NCI-H2107 (cell line): ENCODE measurements around the gene PNMA8B.
"Not testable (repeated sequence)": the region's sequence is repeated elsewhere in the genome, so short reads cannot be mapped to it uniquely, and the experiment has no call there.

Experiments used
- DNase-seq: peaks from one replicate; lab custom pipeline; 2025; lab: John Stamatoyannopoulos, UW

Gene PNMA8B, protein sequence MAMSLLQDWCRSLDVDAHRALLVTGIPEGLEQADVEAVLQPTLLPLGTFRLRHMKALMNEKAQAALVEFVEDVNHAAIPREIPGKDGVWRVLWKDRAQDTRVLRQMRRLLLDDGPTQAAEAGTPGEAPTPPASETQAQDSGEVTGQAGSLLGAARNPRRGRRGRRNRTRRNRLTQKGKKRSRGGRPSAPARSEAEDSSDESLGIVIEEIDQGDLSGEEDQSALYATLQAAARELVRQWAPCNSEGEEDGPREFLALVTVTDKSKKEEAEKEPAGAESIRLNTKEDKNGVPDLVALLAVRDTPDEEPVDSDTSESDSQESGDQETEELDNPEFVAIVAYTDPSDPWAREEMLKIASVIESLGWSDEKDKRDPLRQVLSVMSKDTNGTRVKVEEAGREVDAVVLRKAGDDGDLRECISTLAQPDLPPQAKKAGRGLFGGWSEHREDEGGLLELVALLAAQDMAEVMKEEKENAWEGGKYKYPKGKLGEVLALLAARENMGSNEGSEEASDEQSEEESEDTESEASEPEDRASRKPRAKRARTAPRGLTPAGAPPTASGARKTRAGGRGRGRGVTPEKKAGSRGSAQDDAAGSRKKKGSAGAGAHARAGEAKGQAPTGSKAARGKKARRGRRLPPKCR

DNA sequence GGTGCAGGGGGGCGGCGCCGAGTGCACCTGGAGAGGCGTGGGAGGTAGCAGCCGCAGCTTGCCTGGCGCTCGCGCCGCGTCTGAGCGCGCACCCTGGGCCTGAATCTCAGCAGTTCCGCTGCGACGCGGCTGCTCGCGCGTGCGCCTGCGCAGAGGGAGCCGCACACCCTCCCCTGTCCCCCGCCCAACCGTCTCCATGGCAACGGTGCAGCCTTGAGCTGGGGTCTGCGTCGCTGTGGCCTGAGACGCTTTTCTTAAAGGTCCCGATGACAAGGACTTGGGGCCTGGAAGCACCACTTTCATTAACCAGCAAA lies at the start of gene PNMA8B:
PNMA8B (minus strand) TSS at position 82 of the 314 bp plus-strand sequence. CDS start 402 bp downstream, outside the sequence.
- peak; percentile 76 for DNase-seq

DNA sequence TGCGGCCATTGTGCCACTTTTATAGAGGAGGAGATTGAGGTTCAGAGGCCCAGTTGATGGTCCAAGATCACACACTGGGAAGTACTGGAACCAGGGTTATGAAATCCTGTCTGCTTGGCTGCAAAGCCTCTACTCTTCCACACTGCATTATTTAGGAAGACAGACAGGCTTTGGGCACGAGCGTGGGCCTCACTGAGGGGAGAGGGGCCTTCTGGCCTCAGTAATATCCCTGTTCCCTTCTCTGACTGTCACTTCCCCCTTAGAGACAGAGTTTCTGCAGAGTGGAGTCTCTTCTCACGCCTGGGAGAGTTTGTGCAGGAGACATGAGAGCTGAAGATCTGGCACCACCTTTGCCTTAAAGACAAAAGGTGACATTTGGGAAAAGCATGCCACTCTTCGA lies 49.0 kb upstream of the PNMA8B start:
- no peak for DNase-seq

DNA sequence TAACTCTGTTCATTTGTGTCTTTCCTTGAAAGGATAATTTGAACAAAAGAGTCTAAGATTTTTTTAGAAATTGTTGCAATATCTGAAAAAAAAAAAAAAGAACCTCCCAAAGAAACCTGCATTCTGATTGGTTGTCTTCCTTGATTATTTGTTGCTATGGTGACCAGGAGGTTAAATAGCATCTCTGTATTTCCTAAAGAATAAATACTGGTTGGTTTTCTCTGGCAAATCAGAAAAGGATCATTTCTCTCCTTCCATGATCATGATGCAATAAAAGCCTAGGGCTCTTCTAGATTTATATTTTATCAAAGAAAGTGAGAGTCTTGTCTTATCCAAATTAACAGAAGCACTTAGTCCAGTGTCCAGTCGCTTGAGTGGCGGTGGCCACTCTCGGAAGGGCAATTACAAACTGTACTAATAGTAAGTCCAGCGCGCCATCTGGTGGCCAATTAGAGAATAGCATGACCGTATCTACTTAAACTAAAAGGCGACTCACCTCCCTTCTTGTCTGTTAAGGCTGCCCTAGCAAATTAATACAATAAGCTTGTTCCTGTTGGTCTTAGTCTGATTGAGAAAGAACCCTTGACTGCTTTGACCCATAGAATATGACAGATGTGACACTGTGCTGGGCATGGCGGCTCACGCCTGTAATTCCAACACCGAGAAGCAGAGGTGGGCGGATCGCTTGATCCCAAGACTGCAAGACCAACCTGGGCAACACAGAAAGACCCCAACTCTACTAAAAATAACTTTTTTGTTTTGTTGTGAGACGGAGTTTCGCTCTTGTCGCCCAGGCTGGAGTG lies 47.0 kb upstream of the PNMA8B start:
- peak; percentile 67 for DNase-seq

DNA sequence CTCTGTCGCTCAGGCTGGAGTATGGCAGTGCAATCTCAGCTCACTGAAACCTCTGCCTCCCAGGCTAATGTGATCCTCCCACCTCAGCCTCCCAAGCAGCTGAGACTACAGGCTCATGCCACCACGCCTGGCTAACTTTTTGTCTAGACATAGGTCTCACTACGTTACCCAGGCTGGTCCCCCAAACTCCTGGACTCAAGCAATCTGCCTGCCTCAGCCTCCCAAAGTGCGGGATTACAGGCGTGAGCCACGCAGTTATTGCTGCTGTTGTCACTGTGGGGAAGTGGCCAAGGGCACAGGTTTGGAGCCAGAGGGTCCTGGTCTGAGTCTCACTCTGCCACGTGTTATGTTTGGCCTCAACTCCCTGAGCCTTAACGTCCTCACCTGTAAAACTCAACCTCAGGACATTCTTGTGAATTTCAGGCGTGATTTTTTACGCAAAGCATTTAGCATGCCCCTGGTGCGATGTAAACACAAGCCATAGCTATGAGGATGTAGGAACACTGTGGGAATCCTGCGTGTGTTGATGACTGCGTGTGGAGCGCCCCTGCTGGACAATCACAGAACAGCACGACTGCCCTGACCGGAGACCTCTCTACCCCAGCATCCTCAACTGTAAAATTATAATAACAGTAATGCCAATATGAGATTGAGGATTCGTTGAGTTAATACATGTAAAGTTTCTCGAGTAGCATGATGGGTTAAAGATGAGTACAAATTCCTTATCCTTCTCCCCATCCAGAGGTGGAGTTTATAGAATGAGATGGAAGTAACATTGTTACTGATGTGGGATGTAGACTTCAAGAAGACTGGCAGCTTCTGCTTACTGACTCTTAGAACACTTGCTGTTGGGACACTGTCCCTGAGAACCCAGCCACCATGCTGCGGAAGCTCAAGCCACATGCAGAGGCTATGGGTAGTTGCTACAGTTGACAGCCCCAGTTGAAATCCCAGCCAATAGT lies 41.8 kb upstream of the PNMA8B start:
- DNase-seq = no peak

DNA sequence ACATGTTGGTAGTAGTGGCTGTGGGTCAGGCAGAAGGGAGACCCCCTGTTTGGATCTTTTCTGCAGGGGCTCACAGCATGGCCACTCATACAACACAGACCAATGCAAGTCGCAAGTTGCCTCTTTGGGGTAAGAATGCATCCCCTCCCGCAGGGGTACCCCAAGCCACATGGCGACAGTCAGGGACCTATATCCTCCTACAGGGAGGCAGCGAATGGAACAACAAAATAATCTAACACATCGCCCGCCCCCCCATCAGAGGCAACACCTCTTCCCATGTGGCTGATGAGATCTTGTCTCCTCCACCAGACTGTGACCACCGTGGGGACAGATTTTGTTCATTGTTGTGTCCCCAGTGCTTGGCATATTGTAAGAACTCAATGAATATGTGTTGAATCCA lies 40.7 kb upstream of the PNMA8B start:
- no peak for DNase-seq

DNA sequence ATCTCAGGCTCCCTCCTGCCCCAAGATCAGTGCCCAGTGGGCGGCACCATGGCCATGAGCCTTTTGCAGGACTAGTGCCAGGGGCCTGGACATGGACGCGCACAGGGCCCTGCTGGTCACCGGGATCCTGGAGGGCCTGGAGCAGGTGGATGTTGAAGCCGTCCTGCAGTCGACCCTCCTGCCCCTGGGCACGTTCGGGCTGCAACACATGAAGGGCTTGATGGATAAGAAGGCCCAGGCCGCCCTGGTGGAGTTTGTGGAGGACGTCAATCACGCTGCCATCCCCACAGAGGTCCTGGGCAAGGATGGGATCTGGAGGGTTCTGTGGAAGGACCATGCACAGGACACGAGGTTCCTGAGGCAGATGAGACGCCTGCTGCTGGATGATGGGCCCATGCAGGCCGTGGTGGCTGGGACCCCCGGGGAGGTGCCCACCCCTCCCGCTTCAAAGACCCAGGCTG lies 38.0 kb upstream of the PNMA8B start:
- DNase-seq = no peak

DNA sequence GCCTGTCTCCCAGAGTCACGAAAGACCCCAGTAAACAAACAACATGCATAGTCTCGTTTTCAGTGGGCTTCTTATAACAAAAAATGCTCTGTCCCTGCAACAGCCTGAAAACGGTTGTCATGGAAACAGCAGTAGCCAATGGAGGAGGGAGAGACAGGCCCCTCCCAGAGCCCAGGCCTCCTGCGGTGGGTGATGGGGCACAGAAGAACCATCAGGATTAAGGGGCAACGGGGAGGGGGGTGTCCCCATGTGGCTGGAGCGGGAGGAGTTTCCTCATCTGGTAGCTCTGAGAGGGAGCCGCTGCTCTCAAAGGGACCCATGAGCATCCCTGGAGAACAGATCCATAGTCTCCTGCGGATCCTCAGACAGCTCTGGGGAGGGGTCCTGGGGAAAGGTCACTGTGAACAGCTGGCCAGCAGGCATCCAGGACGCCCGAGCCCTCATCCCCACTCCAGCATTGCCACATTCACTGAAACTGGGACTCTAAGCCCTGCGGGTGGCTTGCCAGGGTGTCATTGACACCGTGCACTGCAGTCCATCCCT lies 37.5 kb upstream of the PNMA8B start:
- no peak for DNase-seq

DNA sequence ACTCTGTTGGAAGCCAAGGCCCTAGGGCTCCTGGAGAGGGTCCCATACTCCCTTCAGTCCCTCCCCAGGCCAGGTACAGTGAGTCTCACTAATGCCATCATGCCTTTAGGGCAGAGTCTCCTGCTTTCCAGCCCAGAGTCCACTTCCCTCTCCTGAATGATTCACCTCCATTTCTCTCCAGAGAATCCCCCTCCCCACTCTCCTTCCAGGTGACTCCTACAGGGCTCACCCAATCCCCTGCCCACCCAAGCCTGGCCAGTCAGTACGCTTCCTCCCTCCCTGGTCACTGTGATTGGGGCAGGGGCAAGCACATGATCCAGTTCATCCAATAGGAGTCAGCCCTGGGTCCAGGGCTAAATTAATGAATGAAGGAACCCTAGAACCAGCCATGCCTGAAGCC lies 35.0 kb upstream of the PNMA8B start:
- no peak for DNase-seq

DNA sequence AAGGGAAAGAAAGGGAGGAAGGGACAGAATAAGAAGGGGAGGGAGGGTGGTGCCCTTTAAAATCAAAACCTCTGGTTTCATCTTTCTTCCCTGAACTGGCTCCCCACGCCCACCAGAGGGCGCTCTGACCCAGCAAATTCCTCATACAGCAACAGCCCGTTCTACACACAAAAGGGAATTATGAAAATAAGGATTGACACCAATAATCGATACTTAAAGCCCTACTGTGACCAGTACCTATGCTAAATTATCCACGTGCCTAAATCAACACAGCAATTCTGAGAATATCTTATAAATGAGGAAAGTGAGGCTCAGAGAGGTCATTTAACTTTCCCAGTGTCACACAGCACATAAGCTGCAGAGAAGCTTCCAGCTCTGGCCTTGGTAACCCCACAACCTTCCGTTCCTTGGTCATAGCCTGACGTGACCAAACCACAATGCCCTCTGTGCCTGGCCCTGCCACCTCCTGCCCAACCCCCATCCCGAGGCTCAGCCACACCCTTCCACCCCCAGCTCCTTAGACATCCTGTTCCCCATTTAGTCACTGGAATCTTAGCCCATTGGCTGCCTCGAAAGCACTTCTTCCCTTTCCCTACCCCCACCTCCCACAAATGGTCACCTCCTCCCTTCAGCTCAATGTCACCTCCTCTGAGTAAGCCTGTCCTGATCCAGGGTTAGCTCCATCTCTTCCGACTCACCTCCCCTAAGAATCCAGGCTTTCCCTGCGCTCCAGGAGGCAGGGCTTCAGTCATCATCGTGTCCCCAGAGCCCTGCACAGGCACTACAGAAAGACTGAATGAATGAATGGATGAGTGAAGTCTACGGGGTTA lies 34.2 kb upstream of the PNMA8B start:
- DNase-seq = peak; percentile 49

DNA sequence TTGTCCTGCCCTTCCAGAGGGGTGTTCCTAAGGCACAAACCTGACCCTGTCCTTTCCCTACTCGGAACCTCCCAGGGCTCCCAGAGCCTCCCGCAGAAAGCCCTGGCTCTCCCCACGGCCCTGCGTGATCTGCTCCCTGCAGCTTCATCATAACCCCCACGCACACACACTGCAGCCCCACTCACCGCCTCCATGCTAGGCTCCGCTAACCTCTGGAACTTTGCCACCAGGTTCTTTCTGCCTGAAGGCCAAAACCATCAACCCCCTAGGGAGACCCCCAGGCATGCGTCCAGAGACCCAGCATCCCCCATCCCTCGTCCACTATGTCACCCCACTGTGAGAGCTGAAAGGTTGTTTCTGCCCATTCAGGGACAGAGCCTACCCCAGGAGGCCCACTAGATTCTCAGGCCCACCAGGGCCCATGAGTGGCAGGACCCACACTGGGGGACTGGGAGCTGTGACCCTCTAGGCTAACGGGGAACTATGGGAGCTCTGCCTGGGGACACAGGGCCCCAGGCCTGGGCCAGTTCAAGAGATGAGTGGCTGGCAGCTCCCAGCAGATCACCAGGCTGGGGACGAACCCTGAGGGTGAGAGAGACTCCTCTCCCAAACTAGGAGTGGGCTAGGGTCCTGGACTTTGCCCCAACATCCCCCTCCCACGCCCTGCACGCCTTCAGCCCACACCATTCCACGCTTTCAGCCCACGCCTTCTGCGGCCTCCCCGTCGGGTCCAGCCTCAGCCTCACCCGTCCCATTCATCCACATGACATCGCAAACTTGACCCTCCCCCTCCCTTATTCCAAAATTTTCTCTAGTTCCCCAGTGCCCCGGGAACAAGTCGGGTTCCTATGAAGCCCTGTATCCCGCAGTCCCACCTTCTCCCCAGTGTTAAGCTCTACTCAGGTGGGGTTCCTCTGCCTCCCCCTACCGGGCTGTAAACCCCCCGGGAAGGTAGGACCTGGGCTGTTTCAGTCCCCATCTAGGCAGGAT lies 33.2 kb upstream of the PNMA8B start:
- DNase-seq = no peak

DNA sequence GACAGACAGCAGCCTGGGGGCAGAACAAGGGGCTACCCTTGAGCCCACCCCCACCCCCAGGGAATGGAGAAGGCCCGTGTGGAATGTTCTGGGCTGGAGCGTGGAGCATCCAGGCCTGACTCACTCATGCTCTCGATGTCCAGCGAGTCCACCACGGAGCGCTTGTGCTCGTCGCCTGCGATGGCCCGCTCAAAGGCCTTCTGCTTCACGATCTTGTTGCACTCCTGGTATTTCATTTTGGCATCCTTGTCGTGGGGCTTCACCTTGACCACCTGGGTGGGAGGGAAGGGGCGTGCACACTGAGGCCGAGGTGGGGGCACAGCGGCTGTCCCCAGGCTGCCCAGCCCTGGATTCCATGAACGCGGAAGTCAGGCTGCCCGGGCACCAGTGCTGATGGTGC lies 31.1 kb upstream of the PNMA8B start:
- not testable (repeated sequence) for DNase-seq

DNA sequence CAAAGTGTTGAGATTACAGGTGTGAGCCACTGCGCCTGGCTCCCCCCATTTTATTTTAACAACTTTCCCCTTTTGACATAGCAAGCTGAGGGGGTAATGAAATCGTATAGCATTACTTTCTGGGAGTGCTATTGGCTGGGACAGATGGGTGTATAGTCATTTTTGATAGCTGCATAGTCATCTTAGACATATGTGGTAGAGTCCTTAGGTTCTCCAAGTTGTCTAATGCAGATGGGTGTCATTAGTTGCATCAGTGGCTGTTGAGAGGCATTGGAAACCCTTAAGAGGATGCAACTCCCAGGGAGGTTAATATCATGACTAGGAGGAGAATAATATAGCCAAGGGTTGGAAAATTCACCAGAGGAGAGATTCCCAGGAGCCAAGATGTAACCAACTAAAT lies 28.6 kb upstream of the PNMA8B start:
- no peak for DNase-seq

DNA sequence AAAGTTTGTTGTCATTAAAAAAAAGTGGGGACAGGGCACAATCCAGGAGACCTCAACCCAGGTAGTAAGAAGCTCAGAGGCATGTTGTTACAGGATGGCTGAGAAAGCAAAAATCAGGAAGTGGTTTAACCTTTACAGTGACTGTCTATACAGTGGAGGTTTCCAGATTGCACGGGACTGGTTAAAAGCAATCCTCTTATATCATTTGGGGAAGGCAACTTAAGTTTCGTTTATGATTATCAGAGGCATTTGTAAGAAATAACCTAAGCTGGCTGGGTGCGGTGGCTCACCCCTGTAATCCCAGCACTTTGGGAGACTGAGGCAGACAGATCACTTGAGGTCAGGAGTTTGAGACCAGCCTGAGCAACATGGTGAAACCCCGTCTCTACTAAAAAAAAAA lies 27.3 kb upstream of the PNMA8B start:
- not testable (repeated sequence) for DNase-seq

DNA sequence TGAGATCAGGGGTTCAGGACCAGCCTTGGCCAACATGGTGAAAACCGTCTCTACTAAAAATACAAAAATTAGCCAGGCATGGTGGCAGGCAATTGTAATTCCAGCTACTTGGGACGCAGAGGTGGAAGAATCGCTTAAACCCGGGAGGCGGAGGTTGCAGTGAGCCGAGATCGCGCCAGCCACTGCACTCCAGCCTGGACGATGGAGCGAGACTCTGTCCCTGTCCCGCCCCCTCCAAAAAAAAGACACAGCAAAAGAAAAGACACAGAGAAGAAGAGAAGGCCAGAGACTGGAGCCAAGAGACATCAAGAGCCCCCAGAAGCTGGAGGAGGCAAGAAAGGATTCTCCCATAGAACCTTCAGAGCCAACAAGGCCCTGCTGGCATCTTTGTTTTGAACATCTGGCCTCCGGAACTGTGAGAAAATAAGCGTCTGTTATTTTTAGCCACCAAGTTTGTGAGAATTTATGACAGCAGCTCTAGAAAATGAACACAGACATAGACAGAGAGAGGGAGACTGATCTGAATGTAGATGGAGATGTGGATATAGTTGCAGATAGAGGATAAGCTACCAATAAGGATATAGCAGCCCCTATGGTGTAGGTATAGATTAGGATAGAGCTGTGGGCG lies 25.7 kb upstream of the PNMA8B start:
- no peak for DNase-seq

DNA sequence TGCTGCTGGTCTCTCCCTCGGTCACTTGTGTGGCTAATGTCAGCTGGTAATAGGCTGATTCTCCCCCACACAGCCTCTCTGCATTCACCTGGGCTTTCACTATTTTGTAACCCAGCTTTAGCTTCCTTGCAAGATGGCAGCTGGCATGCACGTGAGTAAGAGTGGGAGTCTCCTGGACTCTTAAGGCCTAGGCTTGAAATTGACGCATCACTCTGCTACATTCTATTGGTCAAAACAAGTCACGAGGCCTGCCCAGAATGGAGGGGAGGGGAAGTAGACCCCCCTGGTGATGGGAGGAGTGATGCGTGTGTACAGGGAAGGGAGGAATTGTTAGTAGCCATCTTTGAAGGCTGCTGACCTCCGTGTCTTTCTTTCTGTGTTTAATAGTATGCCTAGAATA lies 24.9 kb upstream of the PNMA8B start:
- DNase-seq = no peak

DNA sequence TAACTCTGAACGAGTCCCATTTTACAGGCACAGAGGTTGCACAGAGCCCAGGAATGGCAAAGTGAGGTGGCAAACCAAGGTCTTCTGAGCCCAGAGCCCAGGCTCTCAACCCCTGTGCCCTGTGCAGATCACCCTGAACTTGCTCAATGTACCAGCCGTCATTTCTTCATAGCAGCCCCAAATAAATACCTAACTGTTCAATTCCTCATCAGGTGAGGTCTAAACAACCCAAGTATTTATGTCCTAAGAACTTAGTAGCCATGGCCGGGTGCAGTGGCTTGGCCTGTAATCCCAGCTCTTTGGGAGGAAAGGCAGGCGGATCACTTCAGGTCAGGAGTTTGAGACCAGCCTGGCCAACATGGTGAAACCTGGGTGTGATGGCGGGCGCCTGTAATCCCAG lies 21.8 kb upstream of the PNMA8B start:
- DNase-seq = no peak

DNA sequence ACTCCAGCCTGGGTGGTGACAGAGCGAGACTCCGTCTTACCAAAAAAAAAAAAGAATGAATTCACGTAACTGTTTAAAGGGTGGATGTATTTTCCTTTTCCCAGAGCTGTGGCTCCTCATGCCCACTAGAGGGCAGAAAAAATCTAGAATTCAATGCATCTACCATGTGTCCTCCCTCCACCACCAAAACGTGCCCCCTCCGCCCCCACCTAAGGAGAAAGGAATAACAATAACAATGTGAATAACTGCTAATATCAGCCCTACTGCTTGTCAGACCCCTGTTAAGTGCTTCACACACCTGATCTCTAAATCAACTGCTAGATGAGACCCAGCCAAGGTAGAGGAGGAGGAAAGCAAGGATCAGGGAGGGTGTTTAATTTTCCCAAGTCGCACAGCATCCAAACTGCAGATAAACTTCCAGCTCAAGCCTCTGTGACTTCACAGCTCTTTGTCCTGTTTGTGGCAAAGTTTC lies 20.2 kb upstream of the PNMA8B start:
- no peak for DNase-seq

DNA sequence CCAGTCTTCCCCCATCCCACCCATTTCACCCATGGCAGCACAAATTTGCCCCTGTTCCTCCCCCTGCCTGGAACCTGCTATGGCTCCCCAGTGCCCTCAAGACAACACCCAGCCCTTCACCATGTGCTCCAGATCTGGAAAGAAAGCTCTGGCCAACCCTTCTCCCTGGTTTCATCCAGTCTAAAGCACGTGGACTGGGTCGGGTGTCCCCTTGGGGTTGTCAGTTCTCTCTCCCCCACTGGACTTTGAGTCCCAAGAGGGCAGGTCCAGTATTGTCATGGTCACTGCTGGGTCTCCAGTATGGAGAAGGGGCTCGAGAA lies 19.6 kb upstream of the PNMA8B start:
- no peak for DNase-seq
